NT2/D1 (cell line): ENCODE results near the gene KRT17.
"Not testable (repeated sequence)": the region's sequence is repeated elsewhere in the genome, so short reads cannot be mapped to it uniquely, and the experiment has no call there.

Experiments
- SUZ12 ChIP-seq: IDR thresholded peaks from 2 replicates; pipeline ENCODE4 v1.6.1; 2011; ENCODE audit not compliant: insufficient read length, insufficient read depth; ENCODE audit errors: extremely low read depth
- YY1 ChIP-seq: IDR thresholded peaks from 2 replicates; pipeline ENCODE4 v1.6.1; 2011; ENCODE audit not compliant: insufficient read length, insufficient read depth

- TF ChIP-seq SUZ12, YY1: not testable (repeated sequence)
Observed at GRCh38 chr17:41582061-41582968, 42.1 kb downstream of the KRT17 start.
